Cardiac muscle cell (in vitro differentiated cells and primary cell): ENCODE results near the gene PIPOX. TPM values are rescaled to one million over a fixed set of nuclear protein-coding genes. Genes with fewer than 3 reads are reported as not detected.

Source experiments
- DNase-seq, 2 donors: peaks; one replicate each; pipeline versions ENCODE4 v3.0.0 to v3.0.0-alpha.2; 2010 to 2017; ENCODE audit warnings: low read depth in 1 of 2, low spot score in 1 of 2
- H3K27ac ChIP-seq: fragments of 200-600 bp; sonication (generic); 2 replicates; pipeline ENCODE4 v1.5.1; 2016
- H3K27me3 ChIP-seq: fragments of 200-600 bp; sonication (generic); 2 replicates; pipeline ENCODE4 v1.6.0; 2016; ENCODE audit warnings: control low read depth
- H3K36me3 ChIP-seq: fragments of 200-600 bp; sonication (generic); 2 replicates; pipeline ENCODE4 v1.5.1; 2016; ENCODE audit warnings: control low read depth
- H3K4me1 ChIP-seq: fragments of 200-600 bp; sonication (generic); 2 replicates; pipeline ENCODE4 v1.8.1; 2017; ENCODE audit warnings: low read depth, mild to moderate bottlenecking, mixed run types
- H3K4me3 ChIP-seq: fragments of 200-600 bp; sonication (generic); 2 replicates; pipeline ENCODE4 v1.5.1; 2016; ENCODE audit warnings: mild to moderate bottlenecking
- H3K9me3 ChIP-seq: fragments of 200-600 bp; sonication (generic); 2 replicates; pipeline ENCODE4 v1.5.1; 2017; ENCODE audit warnings: low read depth, mild to moderate bottlenecking, control low read depth
- CTCF ChIP-seq: IDR thresholded peaks from 2 replicates; pipeline ENCODE4 v1.5.1; 2012; ENCODE audit warnings: low read depth, mild to moderate bottlenecking, low read length
- polyA plus RNA-seq: library from polyadenylated mRNA; unstranded; fragments of >200 nt; fragmentation: Nextera tagmentation; extraction: Ambion mirVana; gene quantifications from 2 replicates; pipeline ENCODE4 v1.2.1, GENCODE V29; 2016
- total RNA-seq: library from RNA; depleted of rRNA; stranded (reverse); fragments of >200 nt; gene quantifications from 2 replicates; pipeline ENCODE4 v1.2.3, GENCODE V29; 2016

Gene PIPOX
- total RNA-seq (6.5 TPM in 2 replicates), polyA plus RNA-seq (3.6 and 5.3 TPM in 2 replicates)

GRCh38 chr17:29042679-29043538, at the start of gene PIPOX:
Gene PIPOX, plus strand, starts transcription at chr17:29043141. Its CDS starts 85 bp downstream, at chr17:29043226.
- Histone ChIP-seq H3K4me3 (no peak within 1 kb of the TSS), H3K9me3 (no peaks in the 10 kb centered on the region), H3K4me1 (peaks cover 17% of the 10 kb centered on the region), H3K27ac (no peak within 1 kb of the TSS), H3K36me3 (no peaks in the 10 kb centered on the region), H3K27me3 (no peaks in the 10 kb centered on the region)
- DNase-seq = peak; percentile 81 to 85
- TF ChIP-seq CTCF = peak; percentile 43

GRCh38 chr17:28993645-28994426, 49.1 kb upstream of the PIPOX start:
- no peak overlapping the region for H3K27ac ChIP-seq
- TF ChIP-seq CTCF = no peak
- H3K9me3 ChIP-seq = no peaks in the 10 kb centered on the region
- H3K4me3 ChIP-seq = no peak overlapping the region
- peaks cover 22% of the 10 kb centered on the region for H3K4me1 ChIP-seq
- H3K36me3 ChIP-seq = no peaks in the 10 kb centered on the region
- no peaks in the 10 kb centered on the region for H3K27me3 ChIP-seq
- no peak for DNase-seq

- DNase-seq = no peak
- Histone ChIP-seq H3K27ac (peak overlapping the region; percentile 28), H3K36me3 (no peaks in the 10 kb centered on the region), H3K4me1 (peaks cover 28% of the 10 kb centered on the region), H3K9me3 (no peaks in the 10 kb centered on the region), H3K27me3 (no peaks in the 10 kb centered on the region), H3K4me3 (no peak overlapping the region)
- TF ChIP-seq CTCF = no peak
Measured at GRCh38 chr17:28996554-28997096, 46.3 kb upstream of the PIPOX start.

- H3K4me1 ChIP-seq = peaks cover 24% of the 10 kb centered on the region
- H3K27ac ChIP-seq = no peak overlapping the region
- no peak overlapping the region for H3K4me3 ChIP-seq
- H3K36me3 ChIP-seq = no peaks in the 10 kb centered on the region
- no peak for TF ChIP-seq CTCF
- H3K27me3 ChIP-seq = no peaks in the 10 kb centered on the region
- no peak for DNase-seq
- no peaks in the 10 kb centered on the region for H3K9me3 ChIP-seq
Measured at GRCh38 chr17:28997806-28998205, 45.1 kb upstream of the PIPOX start.

GRCh38 chr17:28999206-28999605, 43.7 kb upstream of the PIPOX start:
- no peak overlapping the region for H3K27ac ChIP-seq
- H3K4me3 ChIP-seq = no peak overlapping the region
- H3K27me3 ChIP-seq = peaks cover 9% of the 10 kb centered on the region
- H3K36me3 ChIP-seq = no peaks in the 10 kb centered on the region
- TF ChIP-seq CTCF = no peak
- DNase-seq = no peak
- H3K9me3 ChIP-seq = no peaks in the 10 kb centered on the region
- H3K4me1 ChIP-seq = peaks cover 21% of the 10 kb centered on the region
